Astrocyte (in vitro differentiated cells and primary cell): ENCODE results near the gene SMIM24. TPM values are rescaled to one million over a fixed set of nuclear protein-coding genes. Genes with fewer than 3 reads are reported as not detected.

ENCODE experiments used
- DNase-seq: peaks from one replicate; pipeline ENCODE4 v3.0.0-alpha.2; 2010; ENCODE audit warnings: low read depth
- FAIRE-seq: peaks from 2 replicates; lab custom pipeline; 2011; peaks lifted over from hg19 to GRCh38; lab: Jason Lieb, UNC
- H2AFZ ChIP-seq: 2 replicates; pipeline ENCODE4 v1.6.0; 2012; ENCODE audit warnings: low read depth, low read length, inconsistent platforms
- H3K27ac ChIP-seq: 2 replicates; pipeline ENCODE4 v1.5.1; 2011; ENCODE audit warnings: low read depth, low read length, inconsistent platforms
- H3K27me3 ChIP-seq: 2 replicates; pipeline ENCODE4 v1.6.0; 2011; ENCODE audit warnings: low read length, inconsistent platforms; ENCODE audit not compliant: insufficient read depth
- H3K36me3 ChIP-seq: 2 replicates; pipeline ENCODE4 v1.5.1; 2011; ENCODE audit warnings: low read length, inconsistent platforms; ENCODE audit not compliant: insufficient read depth
- H3K4me1 ChIP-seq: 2 replicates; pipeline ENCODE4 v1.5.1; 2011; ENCODE audit warnings: low read length, inconsistent platforms; ENCODE audit not compliant: insufficient read depth
- H3K4me2 ChIP-seq: 2 replicates; pipeline ENCODE4 v1.6.0; 2012; ENCODE audit warnings: low read length, inconsistent platforms
- H3K4me3 ChIP-seq: 2 replicates; pipeline ENCODE4 v1.5.1; 2011; ENCODE audit warnings: low read depth, mild to moderate bottlenecking, low read length, inconsistent platforms; ENCODE audit not compliant: insufficient read depth
- H3K79me2 ChIP-seq: 2 replicates; pipeline ENCODE4 v1.6.0; 2012; ENCODE audit warnings: mild to moderate bottlenecking, low read length, inconsistent platforms; ENCODE audit not compliant: insufficient read depth
- H3K9ac ChIP-seq: 2 replicates; pipeline ENCODE4 v1.6.0; 2012; ENCODE audit warnings: mild to moderate bottlenecking, low read length, inconsistent platforms
- H3K9me3 ChIP-seq: 2 replicates; pipeline ENCODE4 v1.5.1; 2012; ENCODE audit warnings: low read depth, mild to moderate bottlenecking, low read length, inconsistent platforms; ENCODE audit not compliant: insufficient read depth
- H4K20me1 ChIP-seq: 2 replicates; pipeline ENCODE4 v1.6.0; 2012; ENCODE audit warnings: low read length, inconsistent platforms; ENCODE audit not compliant: insufficient read depth
- H3K27ac Mint-ChIP-seq: one replicate; pipeline ENCODE4 v1.8.0; 2021; ENCODE audit warnings: mild to moderate bottlenecking, mixed read lengths; ENCODE audit not compliant: unreplicated experiment
- H3K27me3 Mint-ChIP-seq: one replicate; pipeline ENCODE4 v1.8.0; 2021; ENCODE audit warnings: low read depth, mixed read lengths; ENCODE audit not compliant: unreplicated experiment
- H3K36me3 Mint-ChIP-seq: one replicate; pipeline ENCODE4 v1.8.0; 2021; ENCODE audit warnings: low read depth, mixed read lengths; ENCODE audit not compliant: unreplicated experiment
- H3K4me1 Mint-ChIP-seq: one replicate; pipeline ENCODE4 v1.8.0; 2021; ENCODE audit warnings: low read depth, mixed read lengths; ENCODE audit not compliant: unreplicated experiment
- H3K4me3 Mint-ChIP-seq: one replicate; pipeline ENCODE4 v1.8.0; 2021; ENCODE audit warnings: mild to moderate bottlenecking, moderate library complexity, mixed read lengths; ENCODE audit not compliant: unreplicated experiment
- H3K9me3 Mint-ChIP-seq: one replicate; pipeline ENCODE4 v1.8.0; 2021; ENCODE audit warnings: mild to moderate bottlenecking, mixed read lengths; ENCODE audit not compliant: unreplicated experiment
- CTCF ChIP-seq: IDR thresholded peaks from 2 replicates; pipeline ENCODE4 v1.5.1; 2011; ENCODE audit warnings: low read depth, mild to moderate bottlenecking, inconsistent platforms, low read length, moderate library complexity; ENCODE audit not compliant: insufficient read depth
- EZH2 ChIP-seq: IDR thresholded peaks from 2 replicates; pipeline ENCODE4 v1.6.1; 2012; ENCODE audit warnings: mild to moderate bottlenecking, low read length, inconsistent platforms; ENCODE audit not compliant: insufficient read depth
- total RNA-seq: library from RNA; stranded (reverse); gene quantifications from 2 replicates; pipeline ENCODE4 v1.2.1, GENCODE V29; 2021

The SMIM24 gene
- total RNA-seq, 1 donor from 2014 or later = not detected

GRCh38 chr19:3512562-3513228, 32.4 kb upstream of the SMIM24 start:
- Histone ChIP-seq H3K4me3 (no peak overlapping the region), H3K27ac (no peak overlapping the region), H3K36me3 (no peaks in the 10 kb centered on the region), H3K9ac (no peak overlapping the region), H3K4me2 (no peak overlapping the region), H3K9me3 (no peaks in the 10 kb centered on the region), H2AFZ (no peak overlapping the region), H4K20me1 (peaks cover 98% of the 10 kb centered on the region), H3K27me3 (no peaks in the 10 kb centered on the region), H3K79me2 (peaks cover 99% of the 10 kb centered on the region), H3K4me1 (peaks cover 39% of the 10 kb centered on the region)
- H3K36me3 Mint-ChIP-seq = peaks cover 7% of the 10 kb centered on the region
- no peaks in the 10 kb centered on the region for H3K27me3 Mint-ChIP-seq
- H3K4me1 Mint-ChIP-seq = peaks cover 34% of the 10 kb centered on the region
- no peak for TF ChIP-seq CTCF
- no peak for TF ChIP-seq EZH2
- no peak overlapping the region for H3K27ac Mint-ChIP-seq
- FAIRE-seq (no peak), DNase-seq (no peak)
- H3K9me3 Mint-ChIP-seq = no peaks in the 10 kb centered on the region
- no peak overlapping the region for H3K4me3 Mint-ChIP-seq

GRCh38 chr19:3511506-3512251, 31.4 kb upstream of the SMIM24 start:
- Mint-ChIP-seq H3K36me3 (peaks cover 7% of the 10 kb centered on the region), H3K4me3 (no peak overlapping the region), H3K9me3 (no peaks in the 10 kb centered on the region), H3K4me1 (peaks cover 34% of the 10 kb centered on the region), H3K27ac (no peak overlapping the region), H3K27me3 (no peaks in the 10 kb centered on the region)
- H3K9ac ChIP-seq = no peak overlapping the region
- no peaks in the 10 kb centered on the region for H3K9me3 ChIP-seq
- no peaks in the 10 kb centered on the region for H3K27me3 ChIP-seq
- no peak overlapping the region for H3K4me3 ChIP-seq
- peaks cover 94% of the 10 kb centered on the region for H4K20me1 ChIP-seq
- no peak overlapping the region for H3K27ac ChIP-seq
- FAIRE-seq (no peak), DNase-seq (no peak)
- no peaks in the 10 kb centered on the region for H3K36me3 ChIP-seq
- no peak overlapping the region for H2AFZ ChIP-seq
- H3K79me2 ChIP-seq = peaks cover 99% of the 10 kb centered on the region
- H3K4me2 ChIP-seq = no peak overlapping the region
- peaks cover 42% of the 10 kb centered on the region for H3K4me1 ChIP-seq
- TF ChIP-seq EZH2 (no peak), CTCF (no peak)
